Smooth muscle cell of the brain vasculature (primary cell): ENCODE data around the gene SEH1L.
"Not testable (repeated sequence)": the region's sequence is repeated elsewhere in the genome, so short reads cannot be mapped to it uniquely, and the experiment has no call there.

Source experiments
- DNase-seq: peaks from one replicate; pipeline ENCODE4 v3.0.0-alpha.2; 2012; ENCODE audit warnings: low read depth, low spot score

Gene SEH1L

GRCh38 chr18:12995952-12996477, 48.2 kb downstream of the SEH1L start:
- DNase-seq = no peak

DNA sequence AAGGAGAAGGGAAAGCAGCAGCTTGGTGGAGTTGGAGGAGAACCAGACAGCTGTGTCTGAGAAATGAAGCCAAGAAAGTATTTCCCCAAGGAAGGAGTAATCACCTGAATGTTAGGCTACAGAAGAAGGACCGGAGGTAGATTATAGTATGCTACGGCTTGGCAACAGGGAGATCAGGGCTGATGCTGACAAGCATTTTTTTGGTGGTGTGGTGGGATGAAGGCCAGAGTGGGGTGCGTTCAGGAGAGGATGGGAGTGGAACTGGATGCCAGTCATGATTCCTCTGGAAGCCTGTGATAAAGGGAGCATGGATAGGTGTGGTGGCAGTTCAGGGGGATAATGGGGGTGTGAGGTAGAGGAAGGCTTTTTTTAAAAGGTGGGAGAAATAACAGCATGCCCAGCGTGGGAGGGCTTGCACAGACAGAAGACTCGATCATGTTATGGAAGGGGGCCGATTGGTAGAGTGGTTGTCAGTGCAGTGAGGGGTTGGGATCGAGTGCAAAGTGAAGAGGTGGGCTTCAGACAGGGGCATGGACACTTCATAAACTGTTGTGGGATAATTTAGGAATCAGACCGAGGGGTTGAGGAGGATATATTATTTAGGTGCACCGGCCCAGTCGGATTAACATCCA, 49.0 kb downstream of the SEH1L start:
- no peak for DNase-seq

- DNase-seq = not testable (repeated sequence)
Observed at GRCh38 chr18:12997330-12997729, 49.5 kb downstream of the SEH1L start.

GRCh38 chr18:12998332-12999060, 50.7 kb downstream of the SEH1L start:
- no peak for DNase-seq

DNA sequence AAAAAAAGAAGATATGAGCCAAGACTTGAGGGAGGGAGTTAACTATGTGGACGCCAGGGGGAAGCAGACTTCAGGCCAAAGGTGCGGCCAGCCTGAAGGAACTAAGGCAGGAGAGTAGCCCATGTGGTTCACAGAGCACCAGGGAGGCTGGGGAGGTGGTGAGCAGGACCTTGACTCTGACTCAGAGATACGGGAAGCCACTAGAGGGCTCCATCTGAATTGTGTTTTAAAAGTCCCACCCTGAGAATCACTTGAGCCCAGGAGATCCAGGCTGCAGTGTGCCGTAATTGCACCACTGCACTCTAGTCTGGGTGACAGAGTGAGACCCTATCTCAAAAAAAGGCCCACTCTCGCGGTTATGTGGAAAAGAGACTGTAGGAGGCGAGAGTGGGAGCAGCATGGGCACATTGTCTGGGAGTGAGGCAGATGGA, 55.7 kb downstream of the SEH1L start:
- DNase-seq = no peak

GRCh38 chr18:13004396-13004795, 56.6 kb downstream of the SEH1L start:
- no peak for DNase-seq

- no peak for DNase-seq
Observed at GRCh38 chr18:13005289-13005688, 57.5 kb downstream of the SEH1L start.

DNA sequence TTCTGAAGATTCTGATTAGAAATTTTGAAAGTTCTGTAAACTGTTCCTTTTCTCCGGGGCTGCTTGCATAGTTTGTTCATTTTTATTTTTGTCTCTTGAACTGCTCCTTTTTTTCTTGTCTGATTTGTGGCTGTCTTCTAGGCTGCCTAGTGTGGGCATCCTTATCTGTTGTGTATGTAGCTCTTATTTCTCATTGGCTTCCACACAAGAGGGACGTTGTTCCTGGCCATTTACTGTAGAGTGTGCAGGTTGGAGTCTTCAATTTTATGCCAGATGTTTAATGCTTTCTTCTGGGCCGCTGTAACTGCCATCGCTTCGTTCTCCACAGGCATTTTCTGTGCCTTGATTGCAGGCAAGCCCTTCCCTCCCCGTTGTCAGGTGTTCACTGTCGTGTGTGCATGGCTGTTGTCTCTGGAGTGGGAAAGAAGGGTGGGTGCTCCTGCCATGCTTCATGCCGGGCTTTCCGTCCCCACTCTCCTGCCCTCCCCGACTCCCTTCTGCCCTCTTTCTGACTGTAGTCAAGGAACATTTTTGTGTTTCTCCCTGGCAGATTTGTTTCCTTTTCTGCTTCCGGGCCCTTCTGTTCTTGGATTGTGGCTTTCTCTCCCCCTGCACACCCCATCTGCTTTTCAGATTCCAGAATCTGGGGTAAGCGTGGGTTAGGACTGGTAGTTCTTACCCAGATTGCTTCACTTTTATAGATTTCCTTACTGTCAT, 58.9 kb downstream of the SEH1L start:
- no peak for DNase-seq

GRCh38 chr18:13007248-13007560, 59.4 kb downstream of the SEH1L start:
- DNase-seq = no peak

GRCh38 chr18:13011719-13012118, 63.9 kb downstream of the SEH1L start:
- no peak for DNase-seq

- DNase-seq = no peak
Observed at GRCh38 chr18:13014232-13014631, 66.4 kb downstream of the SEH1L start.

- DNase-seq = no peak
Observed at GRCh38 chr18:13014818-13015217, 67.0 kb downstream of the SEH1L start.

DNA sequence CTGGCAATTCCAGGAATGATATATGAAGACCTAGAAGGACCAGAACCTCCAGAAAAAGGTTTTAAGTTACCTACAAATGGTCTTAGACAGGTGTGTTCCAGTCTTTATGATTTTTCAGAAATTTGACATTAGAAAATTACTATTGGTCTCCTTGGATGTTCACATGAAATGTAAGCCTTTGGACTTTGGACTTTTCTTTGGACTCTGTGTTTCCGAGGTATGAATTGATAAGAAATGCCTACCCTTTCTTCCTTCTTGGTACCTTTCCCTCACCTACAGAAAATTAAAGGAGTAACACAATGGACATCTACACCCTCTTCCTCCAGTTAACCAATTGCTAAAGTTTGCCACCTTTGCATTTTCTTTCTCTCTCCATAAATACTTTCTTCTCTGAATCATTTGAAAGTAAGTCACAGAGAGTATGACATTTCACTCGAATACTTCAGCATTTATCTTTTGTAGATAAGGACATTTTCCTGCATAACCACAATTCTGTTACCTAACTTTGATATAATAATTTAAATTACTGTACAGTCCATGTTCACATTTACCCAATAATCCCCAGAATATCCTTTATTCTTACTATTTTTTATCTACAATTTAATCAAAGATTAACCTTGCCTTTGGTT, 69.5 kb downstream of the SEH1L start:
- no peak for DNase-seq

DNA sequence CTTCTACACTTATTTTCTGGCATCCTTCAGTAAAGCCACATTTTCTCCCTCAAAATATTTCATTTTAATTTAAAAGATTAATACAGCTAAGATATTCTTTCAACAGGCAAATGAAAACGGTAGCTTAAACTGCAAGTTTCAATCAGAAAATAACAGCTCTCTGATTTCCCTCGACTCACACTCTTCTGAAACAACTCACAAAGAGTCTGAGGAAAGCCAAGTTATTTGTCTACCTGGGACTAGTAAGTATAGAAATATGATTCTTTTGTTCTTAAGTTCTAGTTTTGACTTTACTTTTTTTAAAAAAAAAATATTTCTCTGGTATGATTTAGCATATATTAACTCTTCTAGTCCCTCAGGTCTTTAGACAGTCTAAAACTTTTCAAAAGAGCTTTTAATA, 70.6 kb downstream of the SEH1L start:
- no peak for DNase-seq

DNA sequence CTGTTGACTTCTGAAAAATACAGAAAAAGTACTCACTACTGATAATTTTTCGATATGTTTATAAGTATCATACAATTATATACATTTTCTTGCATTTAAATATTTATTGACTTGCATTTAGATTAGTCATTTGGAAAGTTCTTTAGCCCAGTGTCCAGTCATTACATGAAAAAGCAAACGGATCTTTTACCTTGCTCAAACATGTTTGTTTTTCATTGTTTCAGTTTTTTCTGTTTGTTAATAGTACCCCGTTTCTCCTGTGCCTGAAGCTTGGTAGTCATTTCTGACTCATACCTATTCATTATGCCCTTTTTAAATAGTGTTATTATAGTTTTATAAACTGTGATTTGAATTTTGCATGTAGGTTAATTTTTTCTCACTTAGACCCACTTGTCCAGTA, 71.5 kb downstream of the SEH1L start:
- DNase-seq = no peak

DNA sequence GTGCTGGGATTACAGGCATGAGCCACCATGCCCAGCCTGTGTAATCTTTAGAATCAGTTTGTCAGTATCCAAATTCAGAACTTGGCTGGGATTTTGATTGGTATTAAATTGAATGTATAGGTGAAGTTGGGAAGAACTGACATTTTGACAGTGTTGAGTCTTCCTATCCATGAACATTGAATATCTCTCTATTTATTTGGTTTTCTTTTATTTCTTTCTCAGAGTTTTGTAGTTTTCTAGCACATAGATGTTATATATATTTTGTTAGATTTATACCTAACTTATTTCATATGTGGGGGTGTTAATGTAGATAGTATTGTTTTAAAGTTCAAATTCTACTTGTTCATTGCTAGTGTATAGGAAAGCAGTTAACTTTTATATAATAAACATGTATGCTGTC, 74.8 kb downstream of the SEH1L start:
- DNase-seq = no peak

GRCh38 chr18:13025233-13025632, 77.4 kb downstream of the SEH1L start:
- DNase-seq = no peak

DNA sequence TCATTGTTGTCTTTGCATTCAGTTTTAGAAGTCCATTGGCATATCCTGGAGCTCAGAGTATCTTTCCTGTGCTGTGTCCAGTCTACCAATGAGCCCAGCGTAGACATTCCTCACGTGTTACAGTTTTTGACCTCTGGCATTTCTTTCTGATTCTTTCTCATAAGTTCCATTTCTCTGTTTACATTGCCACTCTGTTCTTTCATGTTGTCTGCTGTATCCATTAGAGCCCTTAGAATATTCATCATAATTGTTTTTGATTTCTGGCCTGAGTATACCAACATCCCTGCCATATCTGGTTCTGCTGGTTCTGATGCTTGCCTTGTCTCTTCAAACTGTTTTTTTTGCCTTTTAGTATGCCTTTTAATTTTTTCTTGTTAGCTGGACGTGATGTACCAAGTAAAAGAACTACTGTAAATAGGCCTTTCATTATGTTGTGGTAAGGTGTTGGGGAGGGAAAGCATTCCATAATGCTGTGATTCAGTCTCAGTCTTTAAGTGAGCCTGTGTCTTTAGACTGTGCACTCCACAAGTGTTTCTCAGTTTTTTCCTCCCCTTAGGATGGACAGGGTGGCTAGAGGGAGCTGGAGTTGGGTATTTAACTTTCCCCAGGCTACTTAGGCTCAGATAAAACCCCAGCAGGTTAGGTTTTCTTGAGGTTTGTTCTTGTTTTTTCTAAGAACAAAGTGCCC, 78.9 kb downstream of the SEH1L start:
- DNase-seq = no peak

- DNase-seq = no peak
Observed at GRCh38 chr18:13028869-13029268, 81.1 kb downstream of the SEH1L start.

DNA sequence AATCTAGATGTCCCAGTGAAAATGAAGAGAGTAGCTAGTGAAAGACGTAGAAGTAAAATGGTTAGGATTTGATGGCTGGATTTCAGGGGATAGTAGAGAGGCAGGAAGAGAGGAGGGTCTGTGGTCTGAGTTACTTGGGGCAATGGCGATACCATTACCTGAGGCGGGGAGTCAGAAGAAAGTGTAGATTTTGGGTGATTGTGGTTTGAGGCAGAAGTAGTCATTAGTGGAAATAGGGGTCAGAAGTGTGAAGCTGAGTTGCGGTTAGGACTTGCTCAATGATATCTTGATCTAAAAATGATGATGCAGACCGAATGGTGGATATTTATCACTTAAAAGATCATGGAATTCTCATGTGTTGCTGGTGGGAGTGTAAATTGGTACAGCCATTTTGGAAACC, 84.4 kb downstream of the SEH1L start:
- DNase-seq = no peak

DNA sequence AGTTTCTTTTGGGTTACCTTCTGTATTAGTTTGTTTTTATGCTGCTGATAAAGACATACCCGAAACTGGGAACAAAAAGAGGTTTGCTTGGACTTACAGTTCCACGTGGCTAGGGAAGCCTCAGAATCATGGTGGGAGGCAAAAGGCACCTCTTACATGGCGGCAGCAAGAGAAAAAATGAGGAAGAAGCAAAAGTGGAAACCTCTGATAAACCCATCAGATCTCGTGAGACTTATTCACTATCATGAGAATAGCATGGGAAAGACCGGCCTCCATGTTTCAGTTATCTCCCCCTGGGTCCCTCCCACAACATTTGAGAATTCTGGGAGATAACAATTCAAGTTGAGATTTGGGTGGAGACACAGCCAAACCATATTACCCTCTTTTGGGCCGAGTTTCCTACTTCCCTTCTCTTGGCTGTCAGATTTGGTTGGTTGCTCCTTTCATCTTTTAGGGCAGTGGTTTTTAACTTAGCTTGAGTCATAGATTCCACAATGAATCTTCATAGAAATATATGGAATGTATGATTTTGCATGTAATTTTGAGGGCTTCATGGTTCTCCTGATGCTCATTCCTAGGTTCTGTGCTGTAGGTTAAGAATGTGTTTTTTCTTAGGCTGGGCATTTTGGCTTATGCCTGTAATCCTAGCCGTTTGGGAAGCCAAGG, 87.6 kb downstream of the SEH1L start:
- no peak for DNase-seq
